ENCODE measurements around the gene DCLRE1A. TPM values are rescaled to one million over a fixed set of nuclear protein-coding genes. Genes with fewer than 3 reads are reported as not detected.

DCLRE1A gene
- total and polyA plus RNA-seq, 2 of the 13 experiments (the other 11 are each of a cell fraction or from before 2014, with no cell fraction given) = 6.2 to 19.6 TPM

DNA sequence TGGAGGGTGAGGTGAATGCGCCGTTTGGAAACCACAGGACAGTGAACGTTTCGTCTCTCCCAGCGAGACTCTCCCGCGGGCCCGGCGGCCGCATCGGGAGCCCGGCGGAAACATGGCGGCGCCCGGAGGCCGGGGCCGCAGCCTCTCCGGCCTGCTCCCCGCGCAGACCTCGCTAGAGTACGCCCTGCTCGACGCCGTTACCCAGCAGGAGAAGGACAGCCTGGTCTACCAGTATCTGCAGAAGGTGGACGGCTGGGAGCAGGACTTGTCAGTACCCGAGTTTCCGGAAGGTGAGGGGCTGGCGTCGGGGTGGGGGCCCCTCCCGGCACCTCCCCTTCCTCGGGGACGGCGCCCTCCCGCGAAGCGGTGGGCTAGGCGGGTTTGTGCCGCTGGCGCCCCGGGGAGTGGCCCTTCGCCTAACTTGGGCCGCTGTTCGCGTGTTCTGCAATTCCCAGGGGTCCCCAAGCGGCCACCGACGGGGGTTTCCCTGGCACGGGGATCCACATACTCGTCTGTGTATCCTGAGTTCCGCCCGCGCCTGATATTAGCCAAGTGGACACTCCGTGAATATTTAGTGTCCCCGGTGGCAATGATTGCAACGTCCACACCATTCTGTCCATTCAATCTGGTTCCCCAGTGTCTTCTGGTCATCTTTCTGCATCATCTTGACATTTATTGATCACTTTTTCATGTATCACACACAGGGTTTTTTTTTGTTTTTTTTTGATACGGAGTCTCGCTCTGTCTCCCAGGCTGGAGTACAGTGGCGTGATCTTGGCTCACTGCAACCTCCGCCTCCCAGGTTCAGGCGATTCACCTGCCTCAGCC lies 1.1 kb upstream of the DCLRE1A start (continued):
- TF ChIP-seq NRL (CRISPR knock-in tag; IDR thresholded peaks at IDR 0.05; ENCODE audit: borderline replicate concordance) (peak; percentile 64; the same call in 1 of the 2 replicates), ZNF530 (CRISPR knock-in tag; IDR thresholded peaks at IDR 0.05; ENCODE audit: low read depth) (no peak), SUZ12 (IDR thresholded peaks at IDR 0.05; ENCODE audit: low read depth, low read length) (no peak), ZFX (CRISPR knock-in tag; IDR thresholded peaks at IDR 0.05; ENCODE audit: low read depth) (peak; percentile 92), CEBPG (CRISPR knock-in tag; IDR thresholded peaks at IDR 0.05) (peak; percentile 6; the same call in 1 of the 2 replicates), KDM5B (CRISPR knock-in tag; IDR thresholded peaks at IDR 0.05; ENCODE audit: borderline replicate concordance) (no peak), ZNF562 (CRISPR knock-in tag; IDR thresholded peaks at IDR 0.05; ENCODE audit: borderline replicate concordance) (0 out of 2 replicates have a peak, but pooled peaks have one; percentile 30), AGO1 (IDR thresholded peaks at IDR 0.05; ENCODE audit: low read depth, low read length, poor library complexity, severe bottlenecking) (peak; percentile 46), NCOA1 (CRISPR knock-in tag; IDR thresholded peaks at IDR 0.05) (no peak), ASH2L (IDR thresholded peaks at IDR 0.05; ENCODE audit: insufficient read length, low read depth, low read length) (peak; percentile 95), ARNTL (CRISPR knock-in tag; IDR thresholded peaks at IDR 0.05) (no peak), NAIF1 (CRISPR knock-in tag; IDR thresholded peaks at IDR 0.05; ENCODE audit: borderline replicate concordance) (0 out of 2 replicates have a peak, but pooled peaks have one; percentile 33), ZFP41 (CRISPR knock-in tag; IDR thresholded peaks at IDR 0.05; ENCODE audit: borderline replicate concordance) (peak; percentile 67; the same call in 1 of the 2 replicates), PTBP1 (IDR thresholded peaks at IDR 0.05; ENCODE audit: low read depth, low read length, poor library complexity, severe bottlenecking) (peak; percentile 54), ZNF362 (CRISPR knock-in tag; IDR thresholded peaks at IDR 0.05; ENCODE audit: borderline replicate concordance) (no peak), KDM4B (CRISPR knock-in tag; IDR thresholded peaks at IDR 0.05) (peak; percentile 79; the same call in 1 of the 2 replicates), SALL2 (CRISPR knock-in tag; IDR thresholded peaks at IDR 0.05) (peak; percentile 36; the same call in 1 of the 2 replicates), TFE3 (CRISPR knock-in tag; IDR thresholded peaks at IDR 0.05) (peak; percentile 17; the same call in 1 of the 2 replicates), MAF1 (CRISPR knock-in tag; IDR thresholded peaks at IDR 0.05; ENCODE audit: borderline replicate concordance) (no peak; the same call in 1 of the 2 replicates), ZNF460 (CRISPR knock-in tag; IDR thresholded peaks at IDR 0.05; ENCODE audit: borderline replicate concordance) (no peak; the same call in 1 of the 2 replicates), TAF15 (IDR thresholded peaks at IDR 0.05; ENCODE audit: low read depth, low read length, poor library complexity, severe bottlenecking) (peak; percentile 59)
- TF ChIP-seq, protein P1, sequence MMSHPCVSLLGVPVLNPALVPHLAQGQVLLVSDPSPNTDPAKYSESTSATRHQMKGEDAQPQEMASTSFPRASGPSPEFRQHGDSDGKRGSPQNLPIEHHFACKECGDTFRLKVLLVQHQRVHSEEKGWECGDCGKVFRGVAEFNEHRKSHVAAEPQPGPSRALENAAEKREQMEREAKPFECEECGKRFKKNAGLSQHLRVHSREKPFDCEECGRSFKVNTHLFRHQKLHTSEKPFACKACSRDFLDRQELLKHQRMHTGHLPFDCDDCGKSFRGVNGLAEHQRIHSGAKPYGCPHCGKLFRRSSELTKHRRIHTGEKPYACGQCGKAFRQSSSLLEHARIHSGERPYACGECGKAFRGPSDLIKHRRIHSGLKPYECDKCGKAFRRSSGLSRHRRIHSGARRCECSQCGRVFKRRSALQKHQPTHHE (CRISPR knock-in tag; IDR thresholded peaks at IDR 0.05; ENCODE audit: borderline replicate concordance) = peak; percentile 62; the same call in 1 of the 2 replicates
- TF ChIP-seq, protein P2, sequence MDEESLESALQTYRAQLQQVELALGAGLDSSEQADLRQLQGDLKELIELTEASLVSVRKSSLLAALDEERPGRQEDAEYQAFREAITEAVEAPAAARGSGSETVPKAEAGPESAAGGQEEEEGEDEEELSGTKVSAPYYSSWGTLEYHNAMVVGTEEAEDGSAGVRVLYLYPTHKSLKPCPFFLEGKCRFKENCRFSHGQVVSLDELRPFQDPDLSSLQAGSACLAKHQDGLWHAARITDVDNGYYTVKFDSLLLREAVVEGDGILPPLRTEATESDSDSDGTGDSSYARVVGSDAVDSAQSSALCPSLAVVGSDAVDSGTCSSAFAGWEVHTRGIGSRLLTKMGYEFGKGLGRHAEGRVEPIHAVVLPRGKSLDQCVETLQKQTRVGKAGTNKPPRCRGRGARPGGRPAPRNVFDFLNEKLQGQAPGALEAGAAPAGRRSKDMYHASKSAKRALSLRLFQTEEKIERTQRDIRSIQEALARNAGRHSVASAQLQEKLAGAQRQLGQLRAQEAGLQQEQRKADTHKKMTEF (CRISPR knock-in tag; IDR thresholded peaks at IDR 0.05) = peak; percentile 43; the same call in 1 of the 2 replicates
